Astrocyte (in vitro differentiated cells and primary cell): Measurements from ENCODE around the gene ZNF30. TPM values are rescaled to one million over a fixed set of nuclear protein-coding genes. Genes with fewer than 3 reads are reported as not detected.

Experiments
- DNase-seq: peaks from one replicate; pipeline ENCODE4 v3.0.0-alpha.2; 2010; ENCODE audit warnings: low read depth
- FAIRE-seq: peaks from 2 replicates; lab custom pipeline; 2011; peaks lifted over from hg19 to GRCh38; lab: Jason Lieb, UNC
- H2AFZ ChIP-seq: 2 replicates; pipeline ENCODE4 v1.6.0; 2012; ENCODE audit warnings: low read depth, low read length, inconsistent platforms
- H3K27ac ChIP-seq: 2 replicates; pipeline ENCODE4 v1.5.1; 2011; ENCODE audit warnings: low read depth, low read length, inconsistent platforms
- H3K27me3 ChIP-seq: 2 replicates; pipeline ENCODE4 v1.6.0; 2011; ENCODE audit warnings: low read length, inconsistent platforms; ENCODE audit not compliant: insufficient read depth
- H3K36me3 ChIP-seq: 2 replicates; pipeline ENCODE4 v1.5.1; 2011; ENCODE audit warnings: low read length, inconsistent platforms; ENCODE audit not compliant: insufficient read depth
- H3K4me1 ChIP-seq: 2 replicates; pipeline ENCODE4 v1.5.1; 2011; ENCODE audit warnings: low read length, inconsistent platforms; ENCODE audit not compliant: insufficient read depth
- H3K4me2 ChIP-seq: 2 replicates; pipeline ENCODE4 v1.6.0; 2012; ENCODE audit warnings: low read length, inconsistent platforms
- H3K4me3 ChIP-seq: 2 replicates; pipeline ENCODE4 v1.5.1; 2011; ENCODE audit warnings: low read depth, mild to moderate bottlenecking, low read length, inconsistent platforms; ENCODE audit not compliant: insufficient read depth
- H3K79me2 ChIP-seq: 2 replicates; pipeline ENCODE4 v1.6.0; 2012; ENCODE audit warnings: mild to moderate bottlenecking, low read length, inconsistent platforms; ENCODE audit not compliant: insufficient read depth
- H3K9ac ChIP-seq: 2 replicates; pipeline ENCODE4 v1.6.0; 2012; ENCODE audit warnings: mild to moderate bottlenecking, low read length, inconsistent platforms
- H3K9me3 ChIP-seq: 2 replicates; pipeline ENCODE4 v1.5.1; 2012; ENCODE audit warnings: low read depth, mild to moderate bottlenecking, low read length, inconsistent platforms; ENCODE audit not compliant: insufficient read depth
- H4K20me1 ChIP-seq: 2 replicates; pipeline ENCODE4 v1.6.0; 2012; ENCODE audit warnings: low read length, inconsistent platforms; ENCODE audit not compliant: insufficient read depth
- H3K27ac Mint-ChIP-seq: one replicate; pipeline ENCODE4 v1.8.0; 2021; ENCODE audit warnings: mild to moderate bottlenecking, mixed read lengths; ENCODE audit not compliant: unreplicated experiment
- H3K27me3 Mint-ChIP-seq: one replicate; pipeline ENCODE4 v1.8.0; 2021; ENCODE audit warnings: low read depth, mixed read lengths; ENCODE audit not compliant: unreplicated experiment
- H3K36me3 Mint-ChIP-seq: one replicate; pipeline ENCODE4 v1.8.0; 2021; ENCODE audit warnings: low read depth, mixed read lengths; ENCODE audit not compliant: unreplicated experiment
- H3K4me1 Mint-ChIP-seq: one replicate; pipeline ENCODE4 v1.8.0; 2021; ENCODE audit warnings: low read depth, mixed read lengths; ENCODE audit not compliant: unreplicated experiment
- H3K4me3 Mint-ChIP-seq: one replicate; pipeline ENCODE4 v1.8.0; 2021; ENCODE audit warnings: mild to moderate bottlenecking, moderate library complexity, mixed read lengths; ENCODE audit not compliant: unreplicated experiment
- H3K9me3 Mint-ChIP-seq: one replicate; pipeline ENCODE4 v1.8.0; 2021; ENCODE audit warnings: mild to moderate bottlenecking, mixed read lengths; ENCODE audit not compliant: unreplicated experiment
- EZH2 ChIP-seq: IDR thresholded peaks from 2 replicates; pipeline ENCODE4 v1.6.1; 2012; ENCODE audit warnings: mild to moderate bottlenecking, low read length, inconsistent platforms; ENCODE audit not compliant: insufficient read depth
- total RNA-seq: library from RNA; stranded (reverse); gene quantifications from 2 replicates; pipeline ENCODE4 v1.2.1, GENCODE V29; 2021
- TF ChIP-seq, protein P1 (sequence below): IDR thresholded peaks from 2 replicates; pipeline ENCODE4 v1.5.1; 2011; ENCODE audit warnings: low read depth, mild to moderate bottlenecking, inconsistent platforms, low read length, moderate library complexity; ENCODE audit not compliant: insufficient read depth

The ZNF30 gene
- total RNA-seq, 1 donor from 2014 or later, result 4.0 TPM

DNA sequence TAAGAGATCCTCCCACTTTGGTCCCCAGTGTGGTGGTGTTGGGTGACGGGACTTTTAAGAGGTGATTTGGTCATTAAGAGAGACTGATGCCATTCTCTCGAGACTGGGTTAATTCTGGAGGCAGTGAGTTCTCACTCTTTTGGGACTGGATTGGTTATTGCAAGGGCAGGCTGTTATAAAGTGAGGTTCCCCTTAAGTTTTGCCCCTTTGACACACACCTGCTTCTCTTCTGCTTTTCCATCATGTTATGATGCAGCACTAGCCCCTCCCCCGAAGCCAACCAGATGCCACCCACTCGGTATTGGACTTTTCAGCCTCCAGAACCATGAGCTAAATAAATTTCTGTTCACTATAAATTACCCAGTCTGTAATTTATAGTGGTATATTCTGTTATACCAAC, 57.1 kb downstream of the ZNF30 start:
- Histone ChIP-seq H3K4me2 (no peak overlapping the region), H3K36me3 (no peaks in the 10 kb centered on the region), H2AFZ (no peak overlapping the region), H3K27ac (no peak overlapping the region), H3K79me2 (no peaks in the 10 kb centered on the region), H3K27me3 (no peaks in the 10 kb centered on the region), H3K4me1 (no peaks in the 10 kb centered on the region), H4K20me1 (no peaks in the 10 kb centered on the region), H3K4me3 (no peak overlapping the region), H3K9me3 (no peaks in the 10 kb centered on the region), H3K9ac (no peak overlapping the region)
- H3K4me3 Mint-ChIP-seq, result no peak overlapping the region
- H3K27me3 Mint-ChIP-seq, result peaks cover 2% of the 10 kb centered on the region
- H3K4me1 Mint-ChIP-seq, result no peaks in the 10 kb centered on the region
- no peak for FAIRE-seq
- DNase-seq, result no peak
- TF ChIP-seq, protein P1, sequence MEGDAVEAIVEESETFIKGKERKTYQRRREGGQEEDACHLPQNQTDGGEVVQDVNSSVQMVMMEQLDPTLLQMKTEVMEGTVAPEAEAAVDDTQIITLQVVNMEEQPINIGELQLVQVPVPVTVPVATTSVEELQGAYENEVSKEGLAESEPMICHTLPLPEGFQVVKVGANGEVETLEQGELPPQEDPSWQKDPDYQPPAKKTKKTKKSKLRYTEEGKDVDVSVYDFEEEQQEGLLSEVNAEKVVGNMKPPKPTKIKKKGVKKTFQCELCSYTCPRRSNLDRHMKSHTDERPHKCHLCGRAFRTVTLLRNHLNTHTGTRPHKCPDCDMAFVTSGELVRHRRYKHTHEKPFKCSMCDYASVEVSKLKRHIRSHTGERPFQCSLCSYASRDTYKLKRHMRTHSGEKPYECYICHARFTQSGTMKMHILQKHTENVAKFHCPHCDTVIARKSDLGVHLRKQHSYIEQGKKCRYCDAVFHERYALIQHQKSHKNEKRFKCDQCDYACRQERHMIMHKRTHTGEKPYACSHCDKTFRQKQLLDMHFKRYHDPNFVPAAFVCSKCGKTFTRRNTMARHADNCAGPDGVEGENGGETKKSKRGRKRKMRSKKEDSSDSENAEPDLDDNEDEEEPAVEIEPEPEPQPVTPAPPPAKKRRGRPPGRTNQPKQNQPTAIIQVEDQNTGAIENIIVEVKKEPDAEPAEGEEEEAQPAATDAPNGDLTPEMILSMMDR, result no peak
- TF ChIP-seq EZH2, result no peak
- H3K27ac Mint-ChIP-seq, result no peak overlapping the region
- H3K36me3 Mint-ChIP-seq, result no peaks in the 10 kb centered on the region
- peaks cover 6% of the 10 kb centered on the region for H3K9me3 Mint-ChIP-seq

DNA sequence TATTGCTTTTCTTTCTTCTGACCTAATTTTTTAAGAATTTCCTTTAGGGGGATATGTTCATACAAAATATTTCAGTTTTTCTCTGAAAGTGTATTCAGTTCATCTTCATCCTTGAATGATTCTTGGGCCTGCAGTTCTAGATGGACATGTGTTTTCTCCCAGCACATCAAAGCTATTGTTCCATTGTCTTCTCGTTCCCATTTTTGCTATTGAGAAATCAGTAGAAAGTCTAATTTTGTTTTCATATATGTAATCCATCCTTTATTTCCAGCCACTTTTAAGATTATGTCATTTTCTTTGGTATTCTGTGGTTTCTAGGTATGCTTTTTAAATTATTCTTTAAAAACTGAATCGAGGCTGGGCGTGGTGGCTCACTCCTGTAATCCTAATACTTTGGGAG, 57.6 kb downstream of the ZNF30 start:
- H3K27ac Mint-ChIP-seq, result no peak overlapping the region
- Histone ChIP-seq H4K20me1 (no peaks in the 10 kb centered on the region), H2AFZ (no peak overlapping the region), H3K27me3 (no peaks in the 10 kb centered on the region), H3K36me3 (no peaks in the 10 kb centered on the region), H3K4me1 (no peaks in the 10 kb centered on the region), H3K79me2 (no peaks in the 10 kb centered on the region), H3K9ac (no peak overlapping the region), H3K4me2 (no peak overlapping the region), H3K27ac (no peak overlapping the region), H3K4me3 (no peak overlapping the region), H3K9me3 (no peaks in the 10 kb centered on the region)
- no peaks in the 10 kb centered on the region for H3K4me1 Mint-ChIP-seq
- FAIRE-seq (no peak), DNase-seq (no peak)
- no peak for TF ChIP-seq EZH2
- TF ChIP-seq, protein P1, result no peak
- H3K36me3 Mint-ChIP-seq, result no peaks in the 10 kb centered on the region
- no peak overlapping the region for H3K4me3 Mint-ChIP-seq
- peaks cover 6% of the 10 kb centered on the region for H3K9me3 Mint-ChIP-seq
- peaks cover 2% of the 10 kb centered on the region for H3K27me3 Mint-ChIP-seq

DNA sequence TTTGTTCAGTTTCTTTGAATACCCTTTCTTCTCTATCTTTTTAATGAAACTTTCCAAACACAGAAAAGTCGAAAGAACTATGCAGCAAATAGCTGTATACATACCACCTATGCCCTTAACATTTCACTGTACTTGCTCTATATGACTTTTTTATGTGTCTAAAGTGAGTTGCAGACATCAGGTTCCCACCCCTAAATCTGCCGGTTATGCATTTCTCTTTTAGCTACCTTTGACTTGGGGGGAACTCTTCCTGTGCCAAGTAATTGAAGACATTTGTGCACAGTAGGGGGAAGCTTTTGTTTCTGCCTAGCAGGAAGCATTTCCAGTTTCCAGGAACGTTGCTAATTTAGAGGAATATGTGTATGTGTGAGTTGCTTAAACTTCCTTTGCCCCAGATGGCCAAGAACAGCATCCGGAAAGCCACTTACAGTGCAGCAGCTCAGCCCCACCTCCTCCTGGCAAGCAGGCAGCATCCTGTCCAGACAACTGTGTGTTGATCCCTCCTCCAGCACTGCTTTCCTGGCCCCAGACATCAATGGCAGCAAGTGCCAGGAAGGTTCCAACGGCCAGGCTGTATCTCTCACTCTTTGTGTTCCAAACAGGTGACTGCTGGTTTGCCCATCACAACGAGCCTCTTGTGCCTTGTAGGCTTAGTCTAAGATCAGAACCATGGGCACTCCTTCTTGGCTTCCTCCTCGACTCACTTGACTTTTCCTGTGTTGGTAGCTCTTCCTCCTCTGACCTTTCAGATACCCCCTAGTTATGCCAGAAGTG, 58.7 kb downstream of the ZNF30 start:
- Histone ChIP-seq H3K9me3 (no peaks in the 10 kb centered on the region), H4K20me1 (no peaks in the 10 kb centered on the region), H3K27me3 (no peaks in the 10 kb centered on the region), H3K4me1 (no peaks in the 10 kb centered on the region), H3K9ac (no peak overlapping the region), H2AFZ (no peak overlapping the region), H3K4me2 (no peak overlapping the region), H3K4me3 (no peak overlapping the region), H3K36me3 (no peaks in the 10 kb centered on the region), H3K79me2 (no peaks in the 10 kb centered on the region), H3K27ac (no peak overlapping the region)
- Mint-ChIP-seq H3K4me3 (no peak overlapping the region), H3K36me3 (no peaks in the 10 kb centered on the region), H3K27ac (no peak overlapping the region), H3K9me3 (peaks cover 3% of the 10 kb centered on the region), H3K27me3 (peaks cover 2% of the 10 kb centered on the region), H3K4me1 (no peaks in the 10 kb centered on the region)
- FAIRE-seq (no peak), DNase-seq (peak; percentile 27)
- TF ChIP-seq, protein P1, result no peak
- no peak for TF ChIP-seq EZH2
